ENCODE results near the gene IGFLR1.
"Not testable (repeated sequence)": the region's sequence is repeated elsewhere in the genome, so short reads cannot be mapped to it uniquely, and the experiment has no call there.

Gene IGFLR1

DNA sequence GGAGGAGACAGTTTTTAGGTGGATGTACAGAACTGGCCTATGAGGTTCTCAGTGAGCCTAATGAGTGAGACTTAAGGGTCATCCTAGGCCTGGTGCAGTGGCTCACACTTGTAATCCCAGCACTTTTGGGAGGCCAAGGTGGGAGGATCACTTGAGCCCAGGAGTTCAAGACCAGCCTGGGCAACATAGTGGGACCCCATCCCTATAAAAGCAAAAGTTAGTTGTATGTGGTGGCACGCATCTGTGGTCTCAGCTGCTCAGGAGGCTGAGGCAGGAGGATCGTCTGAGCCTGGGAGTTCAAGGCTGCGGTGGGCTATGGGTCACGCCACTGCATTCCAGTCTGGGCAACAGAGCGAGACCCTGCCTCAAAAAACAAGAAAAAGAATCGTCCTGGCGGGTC lies 18.1 kb downstream of the IGFLR1 start:
- DNase-seq (ENCODE audit: low spot score) = not testable (repeated sequence)

DNA sequence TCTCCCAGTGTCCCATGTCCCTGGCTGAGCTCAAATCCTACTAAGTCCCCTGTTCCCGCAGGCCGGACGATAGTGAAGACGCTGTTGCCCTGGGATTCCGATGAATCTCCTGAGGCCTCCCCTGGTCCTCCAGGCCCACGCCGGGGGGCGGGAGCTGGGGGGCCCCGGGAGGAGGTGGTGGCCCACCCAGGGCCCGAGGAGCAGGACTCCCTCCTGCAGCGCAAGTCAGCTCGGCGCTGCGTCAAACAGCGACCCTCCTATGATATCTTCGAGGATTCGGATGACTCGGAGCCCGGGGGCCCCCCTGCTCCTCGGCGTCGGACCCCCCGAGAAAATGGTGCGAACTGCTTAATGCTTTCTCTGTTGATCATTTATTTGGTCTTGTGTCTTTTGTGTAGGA lies 18.6 kb downstream of the IGFLR1 start:
- DNase-seq (ENCODE audit: low spot score) = no peak

DNA sequence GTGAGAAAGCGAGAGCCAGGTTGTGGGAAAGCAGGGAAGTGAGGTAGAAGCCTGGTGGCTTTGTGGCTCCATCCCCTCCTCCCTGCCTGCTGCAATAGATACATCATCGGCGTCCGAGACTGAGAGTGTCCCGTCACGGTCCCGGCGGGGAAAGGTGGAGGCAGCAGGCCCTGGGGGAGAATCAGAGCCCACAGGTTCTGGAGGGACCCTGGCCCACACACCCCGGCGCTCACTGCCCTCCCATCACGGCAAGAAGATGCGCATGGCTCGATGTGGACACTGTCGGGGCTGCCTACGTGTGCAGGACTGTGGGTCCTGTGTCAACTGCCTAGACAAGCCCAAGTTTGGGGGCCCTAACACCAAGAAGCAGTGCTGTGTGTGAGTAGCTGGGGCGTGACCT lies 19.4 kb downstream of the IGFLR1 start:
- no peak for DNase-seq (ENCODE audit: low spot score)

GRCh38 chr19:35722461-35722860 lies 19.8 kb downstream of the IGFLR1 start:
- no peak for DNase-seq (ENCODE audit: low spot score)

GRCh38 chr19:35721374-35721773 lies 20.9 kb downstream of the IGFLR1 start:
- no peak for DNase-seq (ENCODE audit: low spot score)

DNA sequence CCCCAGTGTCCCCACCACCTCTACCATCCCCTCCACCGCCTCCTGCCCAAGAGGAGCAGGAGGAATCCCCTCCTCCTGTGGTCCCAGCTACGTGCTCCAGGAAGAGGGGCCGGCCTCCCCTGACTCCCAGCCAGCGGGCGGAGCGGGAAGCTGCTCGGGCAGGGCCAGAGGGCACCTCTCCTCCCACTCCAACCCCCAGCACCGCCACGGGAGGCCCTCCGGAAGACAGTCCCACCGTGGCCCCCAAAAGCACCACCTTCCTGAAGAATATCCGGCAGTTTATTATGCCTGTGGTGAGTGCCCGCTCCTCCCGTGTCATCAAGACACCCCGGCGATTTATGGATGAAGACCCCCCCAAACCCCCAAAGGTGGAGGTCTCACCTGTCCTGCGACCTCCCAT lies 21.6 kb downstream of the IGFLR1 start:
- DNase-seq (ENCODE audit: low spot score) = no peak

GRCh38 chr19:35720163-35720524 lies 22.1 kb downstream of the IGFLR1 start:
- no peak for DNase-seq (ENCODE audit: low spot score)

DNA sequence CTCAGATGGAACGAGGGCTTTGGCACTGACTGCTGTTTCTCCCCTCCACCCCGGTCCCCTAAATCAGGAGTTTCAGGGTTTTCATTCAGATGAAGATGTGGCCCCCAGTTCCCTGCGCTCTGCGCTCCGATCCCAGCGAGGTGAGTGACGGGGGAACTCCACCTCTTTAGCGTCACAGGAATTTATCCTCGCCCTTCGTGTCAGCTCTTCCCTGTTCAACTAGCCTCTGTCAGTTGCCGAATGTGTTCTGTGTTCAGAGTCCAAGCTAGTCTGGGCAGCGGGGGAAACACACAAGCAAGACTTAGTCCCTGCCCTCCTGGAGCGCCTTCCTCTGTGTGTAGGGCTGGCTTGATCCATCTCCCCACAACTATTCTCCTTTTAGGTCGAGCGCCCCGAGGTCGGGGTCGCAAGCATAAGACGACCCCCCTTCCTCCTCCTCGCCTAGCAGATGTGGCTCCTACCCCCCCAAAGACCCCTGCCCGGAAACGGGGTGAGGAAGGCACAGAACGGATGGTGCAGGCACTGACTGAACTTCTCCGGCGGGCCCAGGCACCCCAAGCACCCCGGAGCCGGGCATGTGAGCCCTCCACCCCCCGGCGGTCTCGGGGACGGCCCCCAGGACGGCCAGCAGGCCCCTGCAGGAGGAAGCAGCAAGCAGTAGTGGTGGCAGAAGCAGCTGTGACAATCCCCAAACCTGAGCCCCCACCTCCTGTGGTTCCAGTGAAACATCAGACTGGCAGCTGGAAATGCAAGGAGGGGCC lies 22.7 kb downstream of the IGFLR1 start:
- DNase-seq (ENCODE audit: low spot score) = no peak

GRCh38 chr19:35718345-35719041 lies 23.8 kb downstream of the IGFLR1 start:
- no peak for DNase-seq (ENCODE audit: low spot score)

DNA sequence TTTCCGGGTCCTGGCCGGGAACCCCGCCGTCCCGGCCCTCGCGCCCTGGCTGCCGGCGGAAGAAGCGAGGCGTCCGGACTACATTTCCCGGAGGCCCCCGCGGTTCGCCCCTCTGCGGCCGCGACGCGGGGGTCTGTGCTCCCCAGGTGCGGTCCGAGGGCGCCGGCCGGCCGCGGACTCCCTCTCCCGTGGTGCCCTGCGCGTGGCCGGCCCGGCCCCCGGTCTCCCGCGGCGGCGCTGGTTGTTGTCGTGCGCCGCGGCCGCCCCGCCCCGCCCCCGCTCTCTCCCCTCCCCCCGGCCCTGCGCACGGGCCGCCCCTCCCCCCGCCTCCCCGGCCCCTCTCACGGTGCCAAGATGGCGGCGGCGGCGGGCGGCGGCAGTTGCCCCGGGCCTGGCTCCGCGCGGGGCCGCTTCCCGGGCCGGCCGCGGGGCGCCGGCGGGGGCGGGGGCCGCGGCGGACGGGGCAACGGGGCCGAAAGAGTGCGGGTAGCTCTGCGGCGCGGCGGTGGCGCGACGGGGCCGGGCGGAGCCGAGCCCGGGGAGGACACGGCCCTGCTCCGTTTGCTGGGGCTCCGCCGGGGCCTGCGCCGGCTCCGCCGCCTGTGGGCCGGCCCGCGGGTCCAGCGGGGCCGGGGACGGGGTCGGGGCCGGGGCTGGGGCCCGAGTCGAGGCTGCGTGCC lies 24.4 kb downstream of the IGFLR1 start, which contains the start of gene KMT2B:
TSS of gene KMT2B (plus strand) at position 339 of the 680 bp plus-strand sequence. CDS start at position 355, 16 bp downstream.
- no peak for DNase-seq (ENCODE audit: low spot score)

GRCh38 chr19:35716801-35717664 lies 25.2 kb downstream of the IGFLR1 start:
- peak; percentile 97 for DNase-seq (ENCODE audit: low spot score)

GRCh38 chr19:35715981-35716800 lies 26.1 kb downstream of the IGFLR1 start:
- DNase-seq (ENCODE audit: low spot score) = no peak

GRCh38 chr19:35715355-35715809 lies 26.9 kb downstream of the IGFLR1 start:
- DNase-seq (ENCODE audit: low spot score) = no peak

GRCh38 chr19:35714601-35715354 lies 27.5 kb downstream of the IGFLR1 start:
- DNase-seq (ENCODE audit: low spot score) = no peak

- no peak for DNase-seq (ENCODE audit: low spot score)
Observed at GRCh38 chr19:35713904-35714495, 28.3 kb downstream of the IGFLR1 start.

- no peak for DNase-seq (ENCODE audit: low spot score)
Observed at GRCh38 chr19:35713506-35713850, 28.8 kb downstream of the IGFLR1 start.

- no peak for DNase-seq (ENCODE audit: low spot score)
Observed at GRCh38 chr19:35712567-35713505, 29.4 kb downstream of the IGFLR1 start.

DNA sequence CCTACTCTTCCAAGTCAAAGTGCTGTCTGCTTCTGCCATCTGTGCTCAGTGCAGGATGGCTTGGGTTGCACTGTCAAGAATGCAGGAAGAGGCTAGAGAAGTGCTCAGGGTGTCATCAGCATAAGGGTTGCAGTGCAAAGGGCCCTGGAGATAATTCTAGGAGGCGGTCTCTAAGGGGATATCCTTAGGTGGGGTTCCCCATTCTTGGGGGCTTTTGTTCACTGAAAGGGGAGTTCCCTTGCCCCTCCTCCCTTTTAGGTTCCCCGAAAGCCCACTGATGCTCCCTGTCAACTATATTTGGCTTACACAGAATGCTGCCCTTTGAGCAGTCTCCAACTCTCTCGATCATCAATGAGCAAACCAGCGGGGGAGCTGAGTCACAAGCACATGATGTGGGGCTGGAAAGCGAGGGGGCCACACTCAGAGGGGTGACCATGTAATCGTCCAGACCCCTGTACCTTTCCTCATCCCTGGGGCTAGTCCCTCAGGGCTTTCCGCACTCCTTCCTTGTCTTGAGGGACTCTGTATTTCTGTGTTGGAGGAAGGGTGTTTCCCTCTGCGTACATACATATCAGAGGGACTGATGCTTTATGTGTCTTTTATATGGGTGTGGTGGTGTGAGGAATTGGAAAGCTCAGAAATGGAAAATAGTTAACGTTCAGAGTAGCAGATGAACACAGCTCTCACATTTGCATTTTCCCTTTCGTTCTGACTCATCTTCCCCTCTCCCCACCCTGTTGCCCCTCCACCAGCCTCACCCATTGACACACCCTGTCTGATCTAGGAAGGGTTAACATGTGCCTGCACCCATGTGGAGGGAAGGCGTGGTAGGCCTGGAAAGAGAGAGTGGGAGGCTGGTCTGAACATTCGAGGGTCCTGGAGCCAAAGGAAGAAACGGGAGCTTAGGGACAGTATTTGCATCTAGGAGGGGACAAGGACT lies 31.2 kb downstream of the IGFLR1 start:
- DNase-seq (ENCODE audit: low spot score) = no peak
